ENCODE measurements around the gene RBFOX1.

DNA sequence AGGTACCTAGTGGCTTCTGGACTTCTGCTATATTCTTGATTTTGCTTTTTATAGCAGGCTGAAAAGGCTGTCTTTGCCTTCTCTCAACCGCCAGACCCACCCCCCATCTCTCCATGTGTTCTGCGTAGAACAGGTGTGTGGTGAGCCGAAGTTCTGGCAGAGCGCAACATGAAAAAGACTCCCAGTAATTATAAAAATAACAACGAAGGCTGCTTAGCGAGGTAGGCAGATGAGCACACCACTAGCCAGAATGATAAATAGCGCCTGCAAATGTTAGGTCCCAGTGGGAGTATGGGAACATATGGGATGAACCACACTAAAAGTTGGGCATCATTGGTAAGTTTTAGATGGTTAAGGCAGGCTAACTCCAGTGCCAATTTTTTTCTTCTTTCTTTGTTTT lies 14.0 kb upstream of the RBFOX1 start:
- TF ChIP-seq CTCF (IDR thresholded peaks at IDR 0.05), result no peak
- TF ChIP-seq POLR2A (IDR thresholded peaks at IDR 0.05), result no peak

Data from lower leg skin (tissue), 3 donors.